ENCODE measurements around the gene TRPM2.

TRPM2 gene

DNA sequence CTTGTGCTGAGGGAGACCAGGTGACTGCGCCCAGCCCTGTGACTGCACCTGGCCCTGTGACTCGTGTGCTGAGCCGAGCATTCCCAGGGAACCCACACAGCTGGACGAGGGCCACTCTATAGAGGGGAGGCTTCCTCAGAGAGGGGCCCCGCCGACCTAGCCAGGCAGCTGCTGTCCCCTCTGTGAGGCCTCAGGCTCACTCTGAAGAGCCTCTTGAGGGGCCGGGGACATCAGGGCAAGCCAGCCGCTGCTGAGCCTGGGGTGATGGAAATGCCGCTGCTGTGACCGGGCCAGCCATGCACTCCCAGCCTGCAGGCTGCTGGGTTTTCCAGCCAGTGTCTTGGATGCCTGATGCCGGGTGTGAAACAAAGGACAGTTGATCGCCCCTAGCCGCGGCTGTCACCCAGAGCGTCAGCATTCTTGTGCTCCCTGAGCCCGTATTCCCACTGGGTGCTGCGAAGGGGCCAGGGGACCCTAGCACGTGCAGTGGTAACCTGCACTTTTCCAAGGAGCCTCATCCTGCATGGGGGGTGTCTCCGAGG lies 36.1 kb upstream of the TRPM2 start:
- TF ChIP-seq CTCF (conservative IDR thresholded peaks at IDR 0.05; ENCODE audit: low read depth, low read length): no peak
- no peak for DNase-seq (ENCODE audit: low read depth)
- no peak overlapping the region for H3K4me3 ChIP-seq (ENCODE audit: low read depth, low read length)

GRCh38 chr21:44317871-44318270 lies 35.5 kb upstream of the TRPM2 start:
- no peak overlapping the region for H3K4me3 ChIP-seq (ENCODE audit: low read depth, low read length)
- no peak for DNase-seq (ENCODE audit: low read depth)
- no peak for TF ChIP-seq CTCF (conservative IDR thresholded peaks at IDR 0.05; ENCODE audit: low read depth, low read length)

DNA sequence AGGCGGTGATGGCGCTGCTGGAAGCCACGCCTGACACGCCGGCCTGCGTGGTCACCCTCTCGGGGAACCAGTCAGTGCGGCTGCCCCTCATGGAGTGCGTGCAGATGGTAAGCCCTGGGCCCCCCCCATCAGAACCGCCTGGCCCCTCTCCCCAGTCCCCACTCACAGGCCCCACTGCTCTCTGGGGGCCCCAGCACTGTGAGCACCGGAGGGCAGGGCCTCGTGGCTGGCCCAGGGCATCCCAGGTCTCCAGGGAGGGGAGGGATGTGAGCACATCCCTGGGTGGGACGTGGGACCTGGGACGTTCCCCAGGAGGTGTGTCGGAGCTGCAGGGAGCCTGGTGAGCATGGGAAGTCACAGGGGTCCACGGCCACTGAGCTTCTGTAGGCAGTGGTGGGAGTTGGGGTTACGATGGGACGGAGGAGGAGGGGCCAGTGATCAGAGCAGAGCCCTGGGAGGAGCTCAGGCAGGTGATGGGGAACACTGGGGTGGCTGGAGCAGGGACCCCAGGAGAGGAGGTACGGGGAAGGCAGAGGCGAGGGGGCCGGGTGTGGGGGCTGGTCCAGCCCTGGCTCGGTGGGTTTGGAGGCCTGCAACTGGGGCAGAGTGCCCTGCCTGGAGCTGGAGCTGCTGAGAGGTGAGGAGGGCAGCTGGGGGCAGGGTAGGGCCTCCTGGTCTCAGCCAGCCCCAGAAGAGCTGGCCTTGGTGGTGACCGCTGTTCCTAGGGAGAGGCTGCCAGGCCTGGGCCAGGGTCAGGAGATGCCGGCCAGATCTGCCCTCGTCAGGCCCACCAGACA lies 34.7 kb upstream of the TRPM2 start:
- H3K4me3 ChIP-seq (ENCODE audit: low read depth, low read length): no peak overlapping the region
- DNase-seq (ENCODE audit: low read depth): no peak
- no peak for TF ChIP-seq CTCF (conservative IDR thresholded peaks at IDR 0.05; ENCODE audit: low read depth, low read length)

DNA sequence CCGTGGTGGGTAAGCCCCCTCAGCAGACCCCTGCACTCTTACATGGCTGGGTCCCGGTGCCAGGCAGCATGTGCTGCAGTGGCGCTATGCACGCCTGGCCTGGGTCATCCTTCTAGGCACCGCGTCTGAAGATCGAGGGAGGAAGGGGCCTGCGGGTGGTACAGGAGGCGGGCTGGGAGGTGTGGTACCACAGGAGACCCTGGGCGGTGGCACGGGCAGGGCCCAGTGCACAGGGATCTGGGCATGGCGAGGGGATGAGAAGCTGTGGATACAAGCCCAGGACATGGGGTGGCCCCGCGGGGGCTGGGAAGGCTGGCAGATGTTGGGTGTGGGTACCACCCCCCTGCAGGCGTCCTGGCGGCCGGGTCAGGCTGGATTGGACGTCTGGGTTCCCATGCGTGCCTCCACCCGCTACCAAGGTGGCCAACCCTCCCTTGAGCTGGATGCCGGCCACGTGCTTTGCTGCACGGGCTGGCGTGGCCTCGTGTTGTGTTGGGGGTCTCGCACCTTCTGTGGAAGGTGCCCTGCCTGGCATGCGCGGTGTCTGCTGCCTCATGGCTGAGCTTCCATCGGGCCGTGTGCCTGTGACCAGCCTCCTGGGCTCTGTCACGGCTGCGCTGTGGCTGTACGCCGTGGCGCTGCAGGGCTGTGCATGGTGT lies 33.9 kb upstream of the TRPM2 start:
- H3K4me3 ChIP-seq (ENCODE audit: low read depth, low read length): no peak overlapping the region
- no peak for TF ChIP-seq CTCF (conservative IDR thresholded peaks at IDR 0.05; ENCODE audit: low read depth, low read length)
- no peak for DNase-seq (ENCODE audit: low read depth)

GRCh38 chr21:44320847-44321246 lies 32.6 kb upstream of the TRPM2 start:
- no peak for TF ChIP-seq CTCF (conservative IDR thresholded peaks at IDR 0.05; ENCODE audit: low read depth, low read length)
- no peak overlapping the region for H3K4me3 ChIP-seq (ENCODE audit: low read depth, low read length)
- DNase-seq (ENCODE audit: low read depth): no peak

GRCh38 chr21:44321846-44322450 lies 31.5 kb upstream of the TRPM2 start:
- no peak overlapping the region for H3K4me3 ChIP-seq (ENCODE audit: low read depth, low read length)
- TF ChIP-seq CTCF (conservative IDR thresholded peaks at IDR 0.05; ENCODE audit: low read depth, low read length): no peak
- no peak for DNase-seq (ENCODE audit: low read depth)
